Measurements from ENCODE around the gene TNS1.

TNS1 gene

GRCh38 chr2:217892560-217892959, 110.2 kb downstream of the TNS1 start:
- no peak for DNase-seq

DNA sequence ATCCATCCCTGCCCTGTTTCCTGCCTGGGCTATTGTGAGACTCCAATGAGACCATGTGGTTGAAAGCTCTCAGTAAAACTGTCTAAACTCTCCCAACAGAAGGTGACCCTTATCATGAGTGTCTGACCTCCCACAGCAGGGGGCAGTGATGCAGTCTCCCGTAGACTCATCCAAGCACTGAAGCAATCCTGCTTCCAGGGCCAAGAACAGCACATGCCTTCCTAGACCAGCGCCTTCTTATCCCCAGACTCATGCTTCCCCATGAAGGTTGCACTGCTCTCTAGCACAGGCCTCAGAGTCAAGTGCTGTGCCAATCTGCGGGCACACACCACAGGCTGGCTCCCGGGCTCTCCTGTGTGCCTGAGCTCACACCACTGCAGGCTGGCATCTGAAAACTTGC, 112.3 kb downstream of the TNS1 start:
- no peak for DNase-seq

- DNase-seq: no peak
Observed at GRCh38 chr2:217889656-217890055, 113.1 kb downstream of the TNS1 start.

GRCh38 chr2:217887841-217888701, 114.7 kb downstream of the TNS1 start:
- DNase-seq: no peak

- peak; percentile 47 to 82 (median 53) for DNase-seq
Observed at GRCh38 chr2:217886720-217887309, 116.0 kb downstream of the TNS1 start.

DNA sequence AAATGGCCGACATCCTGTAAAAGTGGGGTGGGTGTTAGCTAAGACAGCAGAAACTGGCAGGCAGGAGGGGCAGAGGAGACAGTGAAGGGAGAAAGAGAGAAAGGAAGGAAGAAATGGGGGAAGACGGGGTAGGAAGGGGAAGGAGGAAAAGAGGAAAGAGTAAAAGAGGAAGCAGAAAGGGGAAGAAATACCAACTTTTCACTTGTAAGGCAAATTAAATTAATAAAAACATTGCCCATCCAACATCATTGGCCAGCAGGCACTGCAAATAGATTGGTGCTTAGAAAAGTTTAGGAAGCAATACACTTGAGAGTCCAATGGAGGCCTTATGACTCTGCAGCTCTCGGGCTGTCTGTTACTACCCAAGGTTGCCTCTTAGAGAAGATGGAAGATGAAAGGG, 116.7 kb downstream of the TNS1 start:
- DNase-seq: no peak

- no peak for DNase-seq
Observed at GRCh38 chr2:217884985-217885384, 117.8 kb downstream of the TNS1 start.

DNA sequence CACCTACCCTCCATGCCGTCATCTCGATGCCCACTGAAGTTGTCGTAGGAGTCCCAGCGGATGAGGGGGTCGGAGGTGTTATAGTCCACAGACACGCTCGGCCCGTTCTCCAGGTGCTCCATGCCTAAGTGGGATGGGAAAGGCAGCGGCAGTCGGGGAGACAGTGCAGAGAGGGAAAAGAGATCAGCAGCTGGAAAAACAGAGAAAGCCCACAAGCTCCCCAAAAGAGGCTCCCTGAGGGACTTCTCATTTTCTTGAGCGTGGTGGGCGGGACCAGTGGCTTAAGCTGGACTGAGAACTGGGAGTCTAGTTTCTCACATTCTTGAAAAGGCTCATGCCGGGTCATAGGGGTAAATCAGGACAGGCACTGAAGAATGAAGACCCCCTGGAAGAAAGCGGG, 121.9 kb downstream of the TNS1 start:
- no peak for DNase-seq

- no peak for DNase-seq
Observed at GRCh38 chr2:217880287-217880889, 122.4 kb downstream of the TNS1 start.

DNA sequence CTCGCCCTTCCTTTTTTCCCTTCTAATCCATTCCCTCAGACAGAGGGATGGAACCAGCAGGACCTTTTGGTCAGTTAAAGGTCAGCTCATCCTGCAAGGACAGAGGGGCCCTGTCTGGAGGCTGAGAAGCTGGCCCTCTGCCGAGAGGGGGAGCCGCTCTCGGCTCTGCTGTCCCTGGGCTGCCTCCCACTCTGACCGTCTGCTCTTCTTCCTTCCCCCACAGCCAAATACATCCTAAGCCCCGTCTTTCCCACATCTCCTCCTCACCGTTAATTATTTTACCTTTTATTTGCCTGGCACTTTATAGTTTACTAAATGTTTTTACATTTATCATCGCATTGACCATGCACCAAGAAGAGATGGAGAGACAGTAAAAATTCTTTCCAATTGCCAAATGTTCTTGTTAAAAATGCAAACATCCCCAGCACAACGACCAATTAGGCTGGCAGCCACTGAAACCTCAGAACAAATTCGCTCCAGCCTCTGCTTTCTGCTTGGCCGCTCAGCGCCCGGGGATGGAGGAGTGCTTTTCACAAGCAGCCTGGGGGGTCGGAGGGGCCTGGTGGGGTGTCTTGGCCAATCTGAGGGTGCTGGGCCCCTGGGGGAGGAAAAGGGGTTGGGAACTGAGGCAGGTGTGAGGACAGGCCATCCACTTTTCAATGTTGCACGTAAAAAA, 123.7 kb downstream of the TNS1 start:
- no peak for DNase-seq

GRCh38 chr2:217877866-217878265, 124.9 kb downstream of the TNS1 start:
- no peak for DNase-seq

GRCh38 chr2:217876253-217876570, 126.6 kb downstream of the TNS1 start:
- no peak for DNase-seq

- no peak for DNase-seq
Observed at GRCh38 chr2:217875556-217876252, 127.1 kb downstream of the TNS1 start.

GRCh38 chr2:217875138-217875537, 127.7 kb downstream of the TNS1 start:
- DNase-seq: no peak

- no peak for DNase-seq
Observed at GRCh38 chr2:217873371-217873770, 129.4 kb downstream of the TNS1 start.

GRCh38 chr2:217872319-217872718, 130.5 kb downstream of the TNS1 start:
- no peak for DNase-seq

DNA sequence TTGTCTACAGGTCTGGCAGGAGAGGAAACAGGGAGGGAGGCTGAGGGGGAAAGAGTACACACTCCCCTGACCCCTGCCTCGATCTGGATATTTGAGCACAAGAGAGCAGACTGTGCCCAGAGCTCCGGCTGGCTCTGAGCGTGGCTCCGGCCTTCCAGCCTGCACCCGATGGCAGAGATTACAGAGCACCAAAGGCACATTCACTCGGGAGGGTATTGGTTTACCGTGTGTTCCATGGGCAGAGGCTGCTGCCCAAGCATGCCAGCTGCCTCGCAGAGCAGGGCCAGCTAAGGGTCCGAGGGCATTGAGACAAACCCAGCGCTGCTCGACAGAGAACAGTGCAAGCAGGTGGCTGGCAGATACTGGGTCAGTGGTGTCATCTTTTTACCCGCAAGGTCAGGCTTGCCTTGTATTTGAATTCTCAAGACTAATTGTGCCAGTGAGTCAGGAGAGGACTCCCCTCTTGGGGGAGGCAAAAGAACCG, 132.2 kb downstream of the TNS1 start:
- no peak for DNase-seq

DNA sequence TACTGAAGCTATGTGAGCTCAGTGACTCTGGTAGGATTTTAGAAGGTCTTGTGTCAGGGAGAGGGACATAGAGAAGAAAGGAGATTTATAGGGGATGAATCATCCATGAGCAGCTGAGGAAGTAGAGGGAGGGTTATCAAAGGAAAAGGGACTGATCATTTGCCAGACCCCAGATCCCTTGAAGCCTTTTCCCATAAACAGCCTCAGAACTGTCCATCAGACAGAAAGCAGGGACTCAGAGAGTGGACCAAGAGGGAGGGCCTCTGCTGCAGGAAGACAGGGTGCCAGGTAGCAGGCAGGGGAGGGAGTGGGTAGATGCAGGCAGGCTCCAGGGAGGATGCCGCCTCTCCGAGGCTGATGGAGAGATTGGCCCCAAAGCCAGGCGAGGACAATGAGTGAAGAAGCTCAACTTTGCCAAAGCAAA, 133.9 kb downstream of the TNS1 start:
- no peak for DNase-seq

DNA sequence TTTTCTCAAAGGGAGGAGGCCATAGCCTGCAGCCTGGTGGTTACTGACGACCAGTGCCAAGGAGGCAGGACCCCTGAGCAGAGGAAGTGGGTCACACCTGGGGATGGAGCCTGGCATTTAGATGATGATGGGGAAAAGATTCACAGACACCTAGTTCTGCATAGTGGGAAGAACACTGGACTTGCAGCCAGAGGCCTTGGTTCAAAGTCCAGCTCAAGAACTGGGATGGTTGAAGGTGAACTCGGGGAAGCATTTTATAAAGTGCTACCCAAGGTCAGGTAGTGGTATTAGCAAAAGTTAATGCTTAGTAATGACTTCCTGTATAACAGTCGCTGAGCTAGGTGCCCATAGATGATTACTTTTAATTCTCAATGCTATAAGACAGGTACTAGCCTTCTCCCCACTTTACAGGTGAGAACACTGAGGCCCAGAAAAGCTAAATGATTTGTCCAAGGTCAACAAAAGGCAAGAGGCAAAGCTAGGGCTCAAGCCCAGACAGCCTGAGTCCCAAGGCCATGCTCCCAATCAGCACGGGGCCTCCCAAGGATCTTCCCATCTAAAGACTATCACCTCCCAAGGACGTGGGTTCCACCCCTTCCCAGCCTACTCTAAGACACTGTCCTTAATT, 134.4 kb downstream of the TNS1 start:
- no peak for DNase-seq

- DNase-seq: peak in 1 of 3 experiments; percentile 21
Observed at GRCh38 chr2:217866457-217866856, 136.3 kb downstream of the TNS1 start.

DNA sequence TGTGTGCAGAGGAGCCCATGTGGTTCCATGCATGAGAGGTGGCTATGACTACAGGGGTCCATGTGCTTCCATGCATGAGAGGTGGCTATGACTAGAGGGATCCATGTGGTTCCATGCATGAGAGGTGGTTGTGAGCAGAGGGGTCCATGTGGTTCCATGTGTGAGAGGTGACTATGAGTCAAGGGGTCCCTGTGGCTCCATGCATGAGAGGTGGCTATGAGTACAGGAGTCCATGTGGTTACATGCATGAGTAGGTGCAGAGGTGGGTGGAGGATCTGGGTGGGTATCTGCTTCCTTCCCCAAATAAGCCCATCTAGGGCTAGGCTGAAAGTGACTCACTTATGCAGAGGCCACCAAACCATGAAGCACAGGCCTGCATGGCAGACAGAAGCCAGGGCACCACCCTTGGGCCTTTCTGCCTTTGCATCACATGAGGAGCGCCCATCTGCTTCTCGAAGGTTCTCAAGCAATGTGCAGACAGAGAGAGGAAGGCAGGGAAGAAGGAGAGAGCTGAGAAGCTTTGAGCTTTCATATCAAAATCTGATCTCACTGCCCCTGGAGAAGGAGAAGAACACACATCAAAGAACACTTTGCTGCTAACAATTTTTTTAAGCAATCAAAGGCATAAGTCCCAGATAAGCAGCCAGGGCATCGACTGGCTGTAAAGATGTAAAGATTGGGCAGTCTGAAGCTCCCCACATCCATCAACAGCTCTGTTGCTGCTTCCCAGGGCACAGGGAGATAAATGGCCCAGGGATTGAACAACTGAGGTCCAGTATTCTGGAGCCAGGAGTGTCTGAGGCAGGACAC, 137.6 kb downstream of the TNS1 start:
- no peak for DNase-seq

DNA sequence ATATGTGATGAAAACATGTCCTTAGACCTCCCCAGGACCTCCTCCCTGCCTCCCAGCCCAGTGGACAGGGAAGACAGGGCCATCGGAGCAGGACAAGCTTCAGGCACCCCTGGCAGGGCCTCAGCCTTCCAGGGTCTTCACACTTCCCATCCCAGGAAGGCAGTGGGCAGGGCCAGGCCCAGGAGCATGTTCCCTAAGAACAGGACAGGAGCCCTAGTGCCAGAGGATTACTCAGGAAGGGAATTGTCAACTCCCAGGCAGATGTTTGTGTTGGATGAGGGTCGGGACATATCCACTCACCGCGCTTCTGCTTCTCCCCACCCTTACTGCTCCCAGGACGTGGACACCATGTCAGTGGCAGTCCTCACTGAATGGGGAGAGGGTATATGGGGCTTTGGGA, 138.9 kb downstream of the TNS1 start:
- no peak for DNase-seq
